Endometrial microvascular endothelial cells (primary cell): ENCODE results near the gene AAMP. TPM values are rescaled to one million over a fixed set of nuclear protein-coding genes. Genes with fewer than 3 reads are reported as not detected.

ENCODE experiments used
- in situ Hi-C: cut with HindIII; loops from 2 replicates; pipeline ENCODE4 v1.10.0; 2017; ENCODE audit warnings: low sequenced_read_pairs, low pct_unique_long_range_greater_than_20kb; ENCODE audit errors: inconsistent ontology term
- total RNA-seq: library from RNA; depleted of rRNA; stranded (reverse); fragments of >200 nt; gene quantifications from one replicate; pipeline ENCODE4 v1.2.3, GENCODE V29; 2015; ENCODE audit errors: inconsistent ontology term

Gene AAMP
- total RNA-seq, 1 donor from 2014 or later: 117 TPM

GRCh38 chr2:218296200-218296599 lies 26.3 kb upstream of the AAMP start:
- in situ Hi-C loops: loop anchor here (10.0 kb wide), 1 partner anchor 269 kb away; the partner anchor contains the start of genes CNOT9 and USP37

- in situ Hi-C loops: loop anchor here (10.0 kb wide), 1 partner anchor 270 kb away; the partner anchor contains the start of genes CNOT9 and USP37
Measured at GRCh38 chr2:218295029-218295428, 25.1 kb upstream of the AAMP start.

GRCh38 chr2:218294430-218295022 lies 24.6 kb upstream of the AAMP start:
- in situ Hi-C loops: loop anchor here (10.0 kb wide), 1 partner anchor 270 kb away; the partner anchor contains the start of genes CNOT9 and USP37

GRCh38 chr2:218293715-218294429 lies 23.9 kb upstream of the AAMP start:
- in situ Hi-C loops: loop anchor here (10.0 kb wide), 1 partner anchor 271 kb away; the partner anchor contains the start of genes CNOT9 and USP37

- in situ Hi-C loops: loop anchor here (10.0 kb wide), 1 partner anchor 272 kb away; the partner anchor contains the start of genes CNOT9 and USP37
Measured at GRCh38 chr2:218292048-218293014, 22.4 kb upstream of the AAMP start, which contains the start of gene TMBIM1. Gene TMBIM1, minus strand, starts transcription at chr2:218292503. Its CDS starts 10,362 bp downstream, at chr2:218282141.

- in situ Hi-C loops: loop anchor here (10.0 kb wide), 1 partner anchor 273 kb away; the partner anchor contains the start of genes CNOT9 and USP37
Measured at GRCh38 chr2:218291318-218292047, 21.5 kb upstream of the AAMP start.

- in situ Hi-C loops: loop anchor here (10.0 kb wide), 1 partner anchor 274 kb away; the partner anchor contains the start of genes CNOT9 and USP37
Measured at GRCh38 chr2:218290316-218291261, 20.7 kb upstream of the AAMP start.

- in situ Hi-C loops: loop anchor here (10.0 kb wide), 1 partner anchor 275 kb away; the partner anchor contains the start of genes CNOT9 and USP37
Measured at GRCh38 chr2:218289639-218290315, 19.8 kb upstream of the AAMP start.

- in situ Hi-C loops: no loop called here
Measured at GRCh38 chr2:218286570-218287459, 16.9 kb upstream of the AAMP start.

GRCh38 chr2:218285604-218286003 lies 15.7 kb upstream of the AAMP start:
- in situ Hi-C loops: no loop called here

GRCh38 chr2:218284106-218284811 lies 14.3 kb upstream of the AAMP start:
- in situ Hi-C loops: no loop called here

- in situ Hi-C loops: no loop called here
Measured at GRCh38 chr2:218282173-218282991, 12.4 kb upstream of the AAMP start.

GRCh38 chr2:218281449-218281848 lies 11.5 kb upstream of the AAMP start:
- in situ Hi-C loops: no loop called here

GRCh38 chr2:218280260-218280870 lies 10.4 kb upstream of the AAMP start:
- in situ Hi-C loops: no loop called here
